Colonic mucosa (tissue), 4 donors: ENCODE results near the gene C17orf50. TPM values are rescaled to one million over a fixed set of nuclear protein-coding genes. Genes with fewer than 3 reads are reported as not detected.

Experiments
- DNase-seq: peaks from one replicate; pipeline ENCODE4 v3.0.0-alpha.2; 2020
- H3K27ac ChIP-seq: fragments of 200-600 bp; one replicate; pipeline ENCODE4 v1.8.0; 2021
- H3K27me3 ChIP-seq: fragments of 200-600 bp; one replicate; pipeline ENCODE4 v1.8.0; 2021
- H3K36me3 ChIP-seq: fragments of 200-600 bp; one replicate; pipeline ENCODE4 v1.8.0; 2021
- H3K4me1 ChIP-seq: fragments of 200-600 bp; one replicate; pipeline ENCODE4 v1.8.0; 2021; ENCODE audit warnings: mild to moderate bottlenecking
- H3K4me3 ChIP-seq: fragments of 200-600 bp; one replicate; pipeline ENCODE4 v1.8.0; 2021
- H3K9ac ChIP-seq, 2 donors: one replicate each; pipeline ENCODE4 v1.7.0; 2013; ENCODE audit warnings: control low read depth in 2 of 2, low read depth in 2 of 2, low read length in 2 of 2
- H3K9me3 ChIP-seq: fragments of 200-600 bp; one replicate; pipeline ENCODE4 v1.8.0; 2021
- intact Hi-C: fragments of 100-400 bp; cut with DNase I; formaldehyde crosslinking; loops from one replicate; pipeline ENCODE4 v1.14.1; 2022
- total RNA-seq, 2 donors: library from RNA; stranded (reverse); fragmentation: NEBNext Ultra II Directional in 1 of 2; extraction: Animal tissue kit (Norgen Biotek cat#: 25700) in 1 of 2; gene quantifications; one replicate each; pipeline ENCODE4 v1.2.1, GENCODE V29; 2021
- TF ChIP-seq, protein P1 (sequence below): fragments of 200-600 bp; IDR thresholded peaks from one replicate; pipeline ENCODE4 v1.8.0; 2022; ENCODE audit warnings: antibody characterized with exemption, mild to moderate bottlenecking
- donor health status: healthy.
- donor health status: DM: no; HTN: no; CAD: no.
- donor health status: DM: no; HTN: no; CAD: no.

Gene C17orf50
- total RNA-seq, 2 donors from 2014 or later, result not detected

DNA sequence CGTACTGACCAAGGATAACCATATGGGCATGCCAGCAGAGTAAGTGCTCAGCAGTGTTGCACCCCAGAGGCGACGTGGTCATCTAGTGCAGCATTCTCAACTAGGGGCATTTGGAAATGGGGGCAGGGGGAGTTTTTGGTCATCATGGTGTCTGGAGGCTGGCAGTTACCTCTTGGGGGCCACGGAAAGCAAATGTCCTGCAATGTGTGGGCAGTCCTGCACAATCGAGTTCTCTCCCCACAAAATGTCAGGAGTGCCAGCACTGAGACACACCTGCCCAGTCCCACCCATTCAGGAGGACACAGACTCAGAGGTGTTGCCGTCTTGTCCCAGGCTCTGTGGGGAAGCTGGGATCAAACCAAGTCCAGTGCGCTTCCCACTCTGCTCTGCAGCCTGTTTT is 26.3 kb upstream of the C17orf50 start:
- intact Hi-C loops, result no loop called here
- no peak for DNase-seq
- no peaks in the 10 kb centered on the region for H3K36me3 ChIP-seq
- no peaks in the 10 kb centered on the region for H3K9me3 ChIP-seq
- no peak overlapping the region for H3K4me3 ChIP-seq
- H3K27me3 ChIP-seq, result no peaks in the 10 kb centered on the region
- H3K9ac ChIP-seq, result no peak overlapping the region
- no peaks in the 10 kb centered on the region for H3K4me1 ChIP-seq
- no peak overlapping the region for H3K27ac ChIP-seq
- TF ChIP-seq, protein P1, sequence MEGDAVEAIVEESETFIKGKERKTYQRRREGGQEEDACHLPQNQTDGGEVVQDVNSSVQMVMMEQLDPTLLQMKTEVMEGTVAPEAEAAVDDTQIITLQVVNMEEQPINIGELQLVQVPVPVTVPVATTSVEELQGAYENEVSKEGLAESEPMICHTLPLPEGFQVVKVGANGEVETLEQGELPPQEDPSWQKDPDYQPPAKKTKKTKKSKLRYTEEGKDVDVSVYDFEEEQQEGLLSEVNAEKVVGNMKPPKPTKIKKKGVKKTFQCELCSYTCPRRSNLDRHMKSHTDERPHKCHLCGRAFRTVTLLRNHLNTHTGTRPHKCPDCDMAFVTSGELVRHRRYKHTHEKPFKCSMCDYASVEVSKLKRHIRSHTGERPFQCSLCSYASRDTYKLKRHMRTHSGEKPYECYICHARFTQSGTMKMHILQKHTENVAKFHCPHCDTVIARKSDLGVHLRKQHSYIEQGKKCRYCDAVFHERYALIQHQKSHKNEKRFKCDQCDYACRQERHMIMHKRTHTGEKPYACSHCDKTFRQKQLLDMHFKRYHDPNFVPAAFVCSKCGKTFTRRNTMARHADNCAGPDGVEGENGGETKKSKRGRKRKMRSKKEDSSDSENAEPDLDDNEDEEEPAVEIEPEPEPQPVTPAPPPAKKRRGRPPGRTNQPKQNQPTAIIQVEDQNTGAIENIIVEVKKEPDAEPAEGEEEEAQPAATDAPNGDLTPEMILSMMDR, result no peak

DNA sequence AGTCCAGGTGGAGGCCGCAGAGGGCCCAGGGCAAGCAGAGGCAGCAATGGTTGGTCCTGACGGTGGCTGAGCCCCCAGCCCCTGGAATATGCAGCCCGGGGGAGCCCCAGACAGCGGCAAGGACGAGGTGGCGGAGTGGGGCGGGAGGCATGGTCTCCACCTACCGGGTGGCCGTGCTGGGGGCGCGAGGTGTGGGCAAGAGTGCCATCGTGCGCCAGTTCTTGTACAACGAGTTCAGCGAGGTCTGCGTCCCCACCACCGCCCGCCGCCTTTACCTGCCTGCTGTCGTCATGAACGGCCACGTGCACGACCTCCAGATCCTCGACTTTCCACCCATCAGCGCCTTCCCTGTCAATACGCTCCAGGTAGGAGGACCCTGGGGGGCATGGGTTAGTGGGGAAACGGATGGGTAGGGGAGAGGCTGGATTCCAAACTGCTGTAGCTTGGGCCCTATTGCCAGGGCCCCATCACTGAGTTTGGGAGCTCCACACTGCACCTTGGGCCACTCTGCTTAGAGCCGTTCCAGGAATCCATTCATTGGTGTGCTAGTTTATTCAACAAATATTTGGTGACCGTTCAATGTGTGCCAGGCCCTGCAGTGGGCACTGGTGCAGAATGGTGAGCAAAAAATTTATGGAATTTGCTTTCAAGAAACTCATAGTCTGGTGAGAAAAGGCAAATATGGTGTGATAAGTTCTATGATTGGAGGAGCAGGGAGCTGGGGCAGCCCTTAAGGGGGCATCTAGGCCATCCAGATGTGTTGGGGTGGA is 25.5 kb upstream of the C17orf50 start:
- no peak overlapping the region for H3K4me3 ChIP-seq
- no peak for DNase-seq
- intact Hi-C loops, result no loop called here
- H3K27ac ChIP-seq, result no peak overlapping the region
- no peaks in the 10 kb centered on the region for H3K36me3 ChIP-seq
- H3K9me3 ChIP-seq, result no peaks in the 10 kb centered on the region
- H3K9ac ChIP-seq, result no peak overlapping the region
- no peaks in the 10 kb centered on the region for H3K4me1 ChIP-seq
- H3K27me3 ChIP-seq, result peaks cover 2% of the 10 kb centered on the region
- TF ChIP-seq, protein P1, result no peak

DNA sequence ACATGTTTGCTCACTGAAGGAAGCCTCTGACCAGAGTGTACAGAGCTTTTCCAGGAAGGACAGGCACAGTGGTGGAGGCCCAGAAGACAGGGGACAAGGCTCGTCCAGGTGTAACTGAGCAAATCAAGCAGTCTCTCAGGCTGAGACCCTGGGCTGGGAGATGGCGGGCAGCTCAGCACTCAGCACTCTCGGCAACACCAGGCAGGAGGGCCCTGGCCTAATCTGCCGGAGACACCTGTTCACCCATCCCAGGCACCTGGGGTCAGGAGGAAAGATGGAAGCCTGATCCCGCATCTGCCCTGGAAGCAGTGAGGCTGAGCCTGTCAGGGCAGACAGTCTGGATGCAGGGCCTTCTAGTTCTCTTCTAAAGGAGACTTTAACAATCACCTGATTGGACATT is 24.5 kb upstream of the C17orf50 start:
- no peaks in the 10 kb centered on the region for H3K36me3 ChIP-seq
- H3K9ac ChIP-seq, result no peak overlapping the region
- H3K27ac ChIP-seq, result no peak overlapping the region
- peaks cover 12% of the 10 kb centered on the region for H3K27me3 ChIP-seq
- peaks cover 1% of the 10 kb centered on the region for H3K4me1 ChIP-seq
- H3K4me3 ChIP-seq, result no peak overlapping the region
- H3K9me3 ChIP-seq, result no peaks in the 10 kb centered on the region
- TF ChIP-seq, protein P1, result no peak
- DNase-seq, result no peak
- intact Hi-C loops, result no loop called here

DNA sequence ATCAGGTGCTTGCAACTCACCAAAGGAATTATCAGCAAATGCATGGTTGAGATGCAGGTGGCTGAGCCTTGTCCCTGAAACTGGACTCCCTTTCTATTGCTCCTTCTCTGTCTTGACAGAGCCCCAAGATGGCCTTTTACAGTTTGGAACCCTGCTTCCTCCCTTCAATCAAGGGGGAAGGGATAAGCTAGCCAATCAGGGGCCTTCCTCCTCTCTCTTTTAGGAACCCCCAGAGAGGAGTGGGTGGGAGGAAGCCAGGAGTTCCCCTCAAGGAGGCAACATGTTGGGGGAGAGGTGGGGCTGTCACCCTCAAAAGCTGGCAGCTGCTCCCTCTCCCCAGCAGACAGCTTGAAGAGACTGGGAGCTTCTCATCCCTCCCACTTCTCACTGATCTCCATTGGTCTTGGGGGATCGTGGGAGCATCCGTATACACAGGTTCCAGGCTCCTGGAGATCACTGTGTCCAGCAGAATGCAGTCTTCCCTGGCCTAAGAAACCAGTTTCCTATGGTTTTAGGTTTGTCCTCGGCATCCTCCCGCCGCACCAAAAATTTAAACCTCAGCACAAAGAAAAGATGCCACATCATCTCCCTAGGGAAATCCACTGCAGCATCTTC is 22.1 kb upstream of the C17orf50 start:
- peaks cover 18% of the 10 kb centered on the region for H3K27me3 ChIP-seq
- no peak overlapping the region for H3K4me3 ChIP-seq
- no peaks in the 10 kb centered on the region for H3K36me3 ChIP-seq
- intact Hi-C loops, result no loop called here
- no peaks in the 10 kb centered on the region for H3K9me3 ChIP-seq
- no peak overlapping the region for H3K27ac ChIP-seq
- H3K4me1 ChIP-seq, result peaks cover 3% of the 10 kb centered on the region
- no peak for DNase-seq
- H3K9ac ChIP-seq, result no peak overlapping the region
- TF ChIP-seq, protein P1, result no peak

DNA sequence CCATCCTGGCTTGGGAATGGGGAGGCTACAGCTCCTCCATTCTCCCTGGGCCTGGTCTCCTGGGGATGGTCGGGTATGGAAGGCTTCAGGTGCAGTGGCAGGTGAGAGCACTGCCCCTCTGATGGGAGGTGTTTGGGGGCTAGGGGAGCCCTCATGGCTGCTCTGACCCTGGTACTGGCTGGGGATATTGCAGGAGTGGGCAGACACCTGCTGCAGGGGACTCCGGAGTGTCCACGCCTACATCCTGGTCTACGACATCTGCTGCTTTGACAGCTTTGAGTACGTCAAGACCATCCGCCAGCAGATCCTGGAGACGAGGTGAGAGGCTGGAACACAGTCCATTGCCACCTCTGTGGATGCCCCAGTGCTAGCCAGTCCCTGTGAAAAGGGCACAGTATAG is 20.5 kb upstream of the C17orf50 start:
- no peak overlapping the region for H3K27ac ChIP-seq
- intact Hi-C loops, result no loop called here

More for the DNA sequence above, 20.5 kb upstream of the C17orf50 start:
- DNase-seq, result no peak
- H3K4me1 ChIP-seq, result peaks cover 3% of the 10 kb centered on the region
- no peak overlapping the region for H3K9ac ChIP-seq
- no peaks in the 10 kb centered on the region for H3K9me3 ChIP-seq
- peaks cover 18% of the 10 kb centered on the region for H3K27me3 ChIP-seq
- TF ChIP-seq, protein P1, result no peak
- no peak overlapping the region for H3K4me3 ChIP-seq
- H3K36me3 ChIP-seq, result no peaks in the 10 kb centered on the region
